Activated CD4-positive, alpha-beta memory T cell treated with anti-CD3 and anti-CD28 coated beads, Interleukin-2, amount 10 ng/mL, durations not matched to agents 7 days and 5 days (primary cell): ENCODE results near the gene FRMD4B. TPM values are rescaled to one million over a fixed set of nuclear protein-coding genes. Genes with fewer than 3 reads are reported as not detected.

ENCODE experiments used
- CTCF ChIA-PET: fragments of 350-600 bp; sonication (Branson Sonifier 250); formaldehyde crosslinking; loops from one replicate; lab custom pipeline; 2021; ENCODE audit warnings: antibody characterized with exemption, inconsistent platforms; lab: Charles Lee
- POLR2A ChIA-PET: fragments of 350-600 bp; sonication (Branson Sonifier 250); formaldehyde crosslinking; loops from one replicate; lab custom pipeline; 2021; ENCODE audit warnings: antibody characterized with exemption; lab: Charles Lee
- DNase-seq: peaks from one replicate; pipeline ENCODE4 v3.0.0-alpha.2; 2020
- H3K27ac Mint-ChIP-seq: one replicate; pipeline ENCODE4 v1.8.0; 2021; ENCODE audit warnings: mild to moderate bottlenecking, mixed read lengths
- H3K27me3 Mint-ChIP-seq: one replicate; pipeline ENCODE4 v1.8.0; 2021; ENCODE audit warnings: mixed read lengths
- H3K36me3 Mint-ChIP-seq: one replicate; pipeline ENCODE4 v1.8.0; 2021; ENCODE audit warnings: low read depth, mixed read lengths
- H3K4me1 Mint-ChIP-seq: one replicate; pipeline ENCODE4 v1.8.0; 2021; ENCODE audit warnings: mixed read lengths
- H3K4me3 Mint-ChIP-seq: one replicate; pipeline ENCODE4 v1.8.0; 2021; ENCODE audit warnings: mild to moderate bottlenecking, mixed read lengths
- H3K9me3 Mint-ChIP-seq: one replicate; pipeline ENCODE4 v1.8.0; 2021; ENCODE audit warnings: mixed read lengths
- total RNA-seq, 2 experiments: library from RNA; stranded (reverse); gene quantifications; one replicate each; pipeline ENCODE4 v1.2.3, GENCODE V29; 2021

Gene FRMD4B
- total RNA-seq, 2 experiments from 2014 or later = 69.5 to 72.4 TPM

- peaks cover 3% of the 10 kb centered on the region for H3K27me3 Mint-ChIP-seq
- no peak overlapping the region for H3K27ac Mint-ChIP-seq
- ChIA-PET CTCF (no interaction called here), POLR2A (no interaction called here)
- no peaks in the 10 kb centered on the region for H3K9me3 Mint-ChIP-seq
- no peaks in the 10 kb centered on the region for H3K4me1 Mint-ChIP-seq
- no peaks in the 10 kb centered on the region for H3K36me3 Mint-ChIP-seq
- DNase-seq = no peak
- no peak overlapping the region for H3K4me3 Mint-ChIP-seq
Measured at GRCh38 chr3:69417541-69418078, 31.7 kb upstream of the FRMD4B start.

DNA sequence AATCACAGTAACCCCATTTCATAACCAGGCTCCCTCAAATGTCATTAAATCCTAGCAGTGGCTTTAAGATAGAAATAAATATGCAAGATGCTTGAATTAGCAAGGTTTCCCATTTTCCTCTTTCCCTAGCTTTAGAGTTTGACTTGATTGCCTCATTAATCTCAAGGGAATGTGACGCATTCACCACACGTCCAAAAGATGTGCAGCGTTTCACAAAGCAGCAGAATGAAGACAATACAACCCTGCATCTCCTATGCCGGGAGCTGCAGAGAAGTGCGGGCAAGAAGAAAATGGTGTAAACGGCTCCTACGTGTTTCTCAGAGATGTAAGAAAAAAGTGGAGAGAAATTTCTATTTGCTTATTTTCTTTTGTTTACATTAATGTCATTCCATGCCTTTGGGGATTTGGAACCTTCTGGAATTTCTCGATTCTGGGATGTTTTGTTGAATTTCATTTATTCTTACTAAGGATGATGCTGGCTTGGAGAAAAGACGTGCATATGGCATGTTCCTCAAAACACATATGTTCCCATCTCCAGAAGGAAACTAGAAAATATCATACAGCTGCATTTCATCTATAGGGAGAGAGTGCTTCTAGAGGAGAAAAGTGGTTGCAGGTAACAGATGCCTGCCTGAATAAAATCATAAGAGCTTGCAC, 27.8 kb upstream of the FRMD4B start:
- Mint-ChIP-seq H3K27ac (no peak overlapping the region), H3K4me3 (no peak overlapping the region), H3K36me3 (no peaks in the 10 kb centered on the region), H3K9me3 (no peaks in the 10 kb centered on the region), H3K4me1 (peaks cover 5% of the 10 kb centered on the region), H3K27me3 (peaks cover 8% of the 10 kb centered on the region)
- CTCF ChIA-PET = interaction anchor here (1.4 kb wide), 1 partner anchor 252 kb away, joined by 6 read pairs; no protein-coding TSS in a partner anchor
- POLR2A ChIA-PET = no interaction called here
- DNase-seq = no peak

DNA sequence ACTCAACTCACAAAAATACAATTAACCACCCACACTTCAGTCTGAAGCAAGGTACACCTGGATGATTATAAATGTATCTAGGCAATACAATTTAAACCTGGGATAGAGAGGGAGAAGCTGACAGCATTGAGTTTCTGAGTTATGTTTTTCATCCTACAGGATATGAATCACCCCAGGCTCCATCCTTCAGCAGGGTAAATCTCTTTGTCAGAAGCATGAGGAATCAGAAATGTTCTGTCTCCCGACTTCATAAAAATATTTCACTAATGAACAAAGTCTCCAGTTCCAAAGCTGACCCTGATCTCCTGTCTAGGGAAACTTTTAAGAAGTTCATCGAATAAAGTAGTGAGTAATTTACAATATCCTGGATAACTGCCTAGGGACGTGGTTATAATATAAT, 25.5 kb upstream of the FRMD4B start:
- H3K4me3 Mint-ChIP-seq = no peak overlapping the region
- peaks cover 5% of the 10 kb centered on the region for H3K4me1 Mint-ChIP-seq
- ChIA-PET POLR2A (no interaction called here), CTCF (no interaction called here)
- H3K36me3 Mint-ChIP-seq = no peaks in the 10 kb centered on the region
- DNase-seq = no peak
- H3K27me3 Mint-ChIP-seq = peaks cover 12% of the 10 kb centered on the region
- no peak overlapping the region for H3K27ac Mint-ChIP-seq
- no peaks in the 10 kb centered on the region for H3K9me3 Mint-ChIP-seq

- no peaks in the 10 kb centered on the region for H3K36me3 Mint-ChIP-seq
- H3K4me1 Mint-ChIP-seq = peaks cover 5% of the 10 kb centered on the region
- H3K27ac Mint-ChIP-seq = no peak overlapping the region
- H3K9me3 Mint-ChIP-seq = no peaks in the 10 kb centered on the region
- H3K4me3 Mint-ChIP-seq = no peak overlapping the region
- ChIA-PET POLR2A (interaction anchor here (0.8 kb wide), 1 partner anchor 23 kb away, joined by 3 read pairs; no protein-coding TSS in a partner anchor), CTCF (interaction anchor here (0.6 to 3.6 kb wide), 15 partner anchors 8 to 288 kb away, joined by 3 to 25 read pairs (median 5); partner anchors contain the start of genes FRMD4B and LMOD3)
- H3K27me3 Mint-ChIP-seq = peaks cover 12% of the 10 kb centered on the region
- DNase-seq = peak; percentile 74
Measured at GRCh38 chr3:69410301-69410700, 24.4 kb upstream of the FRMD4B start.

DNA sequence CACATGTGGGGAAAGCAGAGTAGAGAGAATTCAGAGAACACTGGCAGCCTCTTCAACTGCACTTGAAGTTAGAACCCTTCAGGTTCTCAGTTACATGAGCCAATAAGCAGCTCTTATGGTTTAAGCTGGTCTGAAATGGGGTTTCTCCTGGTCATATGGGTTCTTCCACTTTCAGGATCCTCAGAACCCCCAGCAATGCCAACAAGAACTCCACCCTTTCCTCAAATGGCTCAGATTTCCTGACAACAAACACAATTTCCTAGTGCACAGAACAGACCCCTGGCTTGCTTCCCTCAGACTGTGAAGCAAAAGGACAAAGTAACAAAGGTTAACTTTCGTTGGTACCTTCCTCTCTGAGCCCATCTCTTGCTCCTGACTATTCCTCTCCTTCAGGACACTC, 23.9 kb upstream of the FRMD4B start:
- Mint-ChIP-seq H3K4me1 (peaks cover 5% of the 10 kb centered on the region), H3K27me3 (peaks cover 12% of the 10 kb centered on the region), H3K9me3 (no peaks in the 10 kb centered on the region), H3K36me3 (no peaks in the 10 kb centered on the region), H3K27ac (no peak overlapping the region), H3K4me3 (no peak overlapping the region)
- ChIA-PET CTCF (interaction anchor here (0.6 to 3.6 kb wide), 17 partner anchors 9 to 288 kb away, joined by 3 to 25 read pairs (median 5); partner anchors contain the start of genes FRMD4B and LMOD3), POLR2A (interaction anchor here (0.8 kb wide), 1 partner anchor 22 kb away, joined by 3 read pairs; no protein-coding TSS in a partner anchor)
- DNase-seq = no peak

- ChIA-PET CTCF (interaction anchor here (0.9 to 3.6 kb wide), 11 partner anchors 10 to 287 kb away, joined by 3 to 25 read pairs (median 6); partner anchors contain the start of genes FRMD4B and LMOD3), POLR2A (no interaction called here)
- no peak for DNase-seq
- Mint-ChIP-seq H3K4me3 (no peak overlapping the region), H3K27me3 (peaks cover 11% of the 10 kb centered on the region), H3K9me3 (peaks cover 4% of the 10 kb centered on the region), H3K27ac (no peak overlapping the region), H3K4me1 (peaks cover 5% of the 10 kb centered on the region), H3K36me3 (no peaks in the 10 kb centered on the region)
Measured at GRCh38 chr3:69409011-69409410, 23.1 kb upstream of the FRMD4B start.

GRCh38 chr3:69408542-69408941, 22.7 kb upstream of the FRMD4B start:
- CTCF ChIA-PET = interaction anchor here (1.1 to 3.6 kb wide), 5 partner anchors 21 to 287 kb away, joined by 3 to 25 read pairs (median 8); partner anchors contain the start of genes FRMD4B and LMOD3
- H3K9me3 Mint-ChIP-seq = peaks cover 4% of the 10 kb centered on the region

DNA sequence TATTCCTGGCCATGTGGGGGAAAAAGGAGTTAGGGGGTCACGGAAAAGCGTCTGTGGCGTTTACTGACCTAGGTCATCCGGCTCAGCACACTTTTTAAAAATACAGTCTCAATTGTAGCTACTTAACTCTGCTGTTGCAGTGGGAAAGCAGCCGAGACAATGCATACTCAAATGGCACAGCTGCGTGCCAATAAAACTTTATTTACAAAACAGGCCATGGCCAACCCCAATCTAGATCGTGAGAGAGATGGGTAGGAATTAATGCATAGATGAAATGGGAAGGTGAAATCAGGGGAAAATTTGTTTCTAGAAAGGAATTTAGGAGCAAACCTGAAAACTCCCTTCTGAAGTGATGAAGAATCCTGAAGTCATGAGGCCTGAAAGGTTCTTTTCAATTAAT, 22.0 kb upstream of the FRMD4B start:
- H3K4me1 Mint-ChIP-seq = peaks cover 5% of the 10 kb centered on the region
- H3K9me3 Mint-ChIP-seq = peaks cover 4% of the 10 kb centered on the region
- ChIA-PET CTCF (interaction anchor here (3.6 kb wide), 1 partner anchor 246 kb away, joined by 25 read pairs; no protein-coding TSS in a partner anchor), POLR2A (no interaction called here)
- H3K36me3 Mint-ChIP-seq = no peaks in the 10 kb centered on the region
- no peak for DNase-seq
- H3K4me3 Mint-ChIP-seq = no peak overlapping the region
- H3K27me3 Mint-ChIP-seq = peaks cover 10% of the 10 kb centered on the region
- H3K27ac Mint-ChIP-seq = no peak overlapping the region

More at GRCh38 chr3:69408542-69408941, 22.7 kb upstream of the FRMD4B start:
- H3K27me3 Mint-ChIP-seq = peaks cover 8% of the 10 kb centered on the region
- no peaks in the 10 kb centered on the region for H3K36me3 Mint-ChIP-seq
- POLR2A ChIA-PET = no interaction called here
- H3K4me3 Mint-ChIP-seq = no peak overlapping the region
- no peak overlapping the region for H3K27ac Mint-ChIP-seq
- DNase-seq = no peak
- H3K4me1 Mint-ChIP-seq = peaks cover 5% of the 10 kb centered on the region

DNA sequence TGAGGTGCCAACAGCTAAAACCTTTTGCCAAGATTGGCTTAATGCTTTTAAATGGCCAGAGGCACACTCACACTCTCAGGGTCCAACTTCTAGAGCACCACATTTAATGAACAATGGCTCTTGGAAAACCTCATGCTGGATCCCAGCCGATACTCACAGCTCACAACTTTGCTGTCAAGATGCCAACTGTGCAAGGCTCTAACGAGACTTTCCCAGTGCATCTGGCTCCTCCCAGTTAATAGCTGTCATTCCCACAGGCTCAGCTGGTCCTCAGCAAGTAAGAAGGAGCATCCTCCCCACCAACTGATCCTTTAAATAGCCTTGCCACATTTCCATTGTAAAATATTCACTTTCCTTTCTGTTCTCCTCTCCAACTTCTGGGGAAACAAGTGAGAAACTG, 20.3 kb upstream of the FRMD4B start:
- no peak overlapping the region for H3K4me3 Mint-ChIP-seq
- H3K27ac Mint-ChIP-seq = no peak overlapping the region
- no peaks in the 10 kb centered on the region for H3K36me3 Mint-ChIP-seq
- ChIA-PET POLR2A (interaction anchor here (0.6 kb wide), 2 partner anchors 111 to 309 kb away, joined by 3 read pairs; no protein-coding TSS in a partner anchor), CTCF (interaction anchor here (1.6 kb wide), 1 partner anchor 245 kb away, joined by 3 read pairs; no protein-coding TSS in a partner anchor)
- no peak for DNase-seq
- peaks cover 5% of the 10 kb centered on the region for H3K4me1 Mint-ChIP-seq
- peaks cover 4% of the 10 kb centered on the region for H3K9me3 Mint-ChIP-seq
- peaks cover 10% of the 10 kb centered on the region for H3K27me3 Mint-ChIP-seq

DNA sequence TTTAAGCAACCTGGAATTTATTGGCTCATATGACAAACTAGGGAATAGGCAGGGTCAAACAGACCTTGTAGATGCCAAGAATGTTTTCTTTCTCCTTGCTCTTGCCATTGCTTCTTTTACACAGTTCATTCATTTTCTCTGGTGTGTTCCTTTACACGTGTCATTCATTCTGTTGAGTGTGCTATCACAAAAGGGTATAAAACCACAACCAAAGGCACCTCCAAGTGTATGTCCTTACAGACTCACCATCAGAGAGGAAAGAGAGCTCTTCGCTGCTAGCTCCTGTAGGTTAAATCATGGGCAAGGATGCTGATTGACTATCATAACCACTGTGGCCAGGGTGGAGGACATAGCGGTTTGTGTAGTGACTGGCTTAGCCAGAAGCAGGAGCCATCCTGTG, 19.2 kb upstream of the FRMD4B start:
- no peak for DNase-seq
- ChIA-PET POLR2A (no interaction called here), CTCF (no interaction called here)
- peaks cover 13% of the 10 kb centered on the region for H3K27me3 Mint-ChIP-seq
- no peak overlapping the region for H3K4me3 Mint-ChIP-seq
- no peak overlapping the region for H3K27ac Mint-ChIP-seq
- peaks cover 4% of the 10 kb centered on the region for H3K9me3 Mint-ChIP-seq
- H3K4me1 Mint-ChIP-seq = peaks cover under 1% of the 10 kb centered on the region
- no peaks in the 10 kb centered on the region for H3K36me3 Mint-ChIP-seq

DNA sequence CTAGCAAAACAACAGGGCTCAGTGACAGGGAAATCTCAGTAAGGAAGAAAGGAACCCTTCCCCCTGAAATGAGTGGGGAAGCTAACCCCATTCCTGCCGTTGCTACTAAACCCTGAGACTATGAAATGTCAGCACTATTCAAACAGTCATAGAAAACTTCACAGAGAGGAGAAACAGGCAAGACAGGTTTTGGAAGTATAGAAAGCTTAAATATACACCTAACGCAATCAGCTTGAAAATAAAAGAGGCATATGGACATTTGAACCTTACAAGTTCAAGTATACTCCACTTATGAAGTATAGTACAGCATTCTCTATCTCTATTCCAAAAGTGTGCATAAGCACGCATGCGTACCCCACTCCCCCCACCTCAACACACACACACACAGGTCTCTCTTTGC, 17.6 kb upstream of the FRMD4B start:
- Mint-ChIP-seq H3K4me1 (no peaks in the 10 kb centered on the region), H3K4me3 (no peak overlapping the region), H3K27ac (no peak overlapping the region), H3K27me3 (peaks cover 19% of the 10 kb centered on the region), H3K36me3 (no peaks in the 10 kb centered on the region), H3K9me3 (peaks cover 4% of the 10 kb centered on the region)
- ChIA-PET POLR2A (no interaction called here), CTCF (interaction anchor here (1.7 kb wide), 1 partner anchor 282 kb away, joined by 4 read pairs; no protein-coding TSS in a partner anchor)
- DNase-seq = no peak

- CTCF ChIA-PET = no interaction called here
- Mint-ChIP-seq H3K4me3 (no peak overlapping the region), H3K27ac (no peak overlapping the region), H3K27me3 (peaks cover 24% of the 10 kb centered on the region), H3K4me1 (no peaks in the 10 kb centered on the region), H3K36me3 (no peaks in the 10 kb centered on the region), H3K9me3 (peaks cover 4% of the 10 kb centered on the region)
- DNase-seq = no peak
- POLR2A ChIA-PET = no interaction called here
Measured at GRCh38 chr3:69400683-69401082, 14.8 kb upstream of the FRMD4B start.

DNA sequence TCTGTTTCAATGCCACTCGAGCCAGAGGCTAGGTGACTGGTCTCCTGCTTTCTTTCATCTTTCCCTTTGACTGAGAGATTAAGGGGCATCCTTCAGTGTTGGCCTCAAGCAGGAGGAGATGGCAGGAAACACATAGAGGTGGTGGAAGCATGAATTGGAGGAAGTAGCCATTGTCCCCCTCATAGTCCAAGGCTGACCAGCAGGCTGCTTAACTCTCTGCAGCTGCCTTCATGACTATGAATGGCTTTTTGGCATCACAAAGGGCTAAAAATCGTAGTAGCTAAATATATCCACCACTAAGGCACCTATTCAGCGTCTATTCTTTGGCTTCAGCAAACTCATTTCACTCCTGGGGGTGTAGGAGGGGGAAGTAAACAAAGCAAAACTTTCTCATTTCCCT, 7.0 kb upstream of the FRMD4B start:
- H3K4me1 Mint-ChIP-seq = no peaks in the 10 kb centered on the region
- POLR2A ChIA-PET = no interaction called here
- no peaks in the 10 kb centered on the region for H3K9me3 Mint-ChIP-seq
- DNase-seq = no peak
- H3K36me3 Mint-ChIP-seq = no peaks in the 10 kb centered on the region
- CTCF ChIA-PET = no interaction called here
- H3K4me3 Mint-ChIP-seq = no peak overlapping the region
- peaks cover 36% of the 10 kb centered on the region for H3K27me3 Mint-ChIP-seq
- no peak overlapping the region for H3K27ac Mint-ChIP-seq
